OCI-LY7 (cell line): ENCODE data around the gene VAMP4. TPM values are rescaled to one million over a fixed set of nuclear protein-coding genes. Genes with fewer than 3 reads are reported as not detected.

Source experiments
- BruUV-seq: library from RNA; stranded (reverse); fragments of 400-500 nt; replicated peaks from 2 replicates; lab custom pipeline; 2021; lab: Mats Ljungman, UMichigan
- CTCF ChIA-PET: fragments of 300-600 bp; sonication (Branson Sonifier 250); formaldehyde crosslinking; loops from one replicate; lab custom pipeline; 2022; ENCODE audit warnings: antibody characterized with exemption; ENCODE audit not compliant: unreplicated experiment; lab: Charles Lee
- POLR2A ChIA-PET: fragments of 300-600 bp; sonication (Branson Sonifier 250); formaldehyde crosslinking; loops from one replicate; lab custom pipeline; 2022; ENCODE audit warnings: antibody characterized with exemption; lab: Charles Lee
- DNase-seq: peaks from one replicate; pipeline ENCODE4 v3.0.0-alpha.2; 2015; ENCODE audit warnings: low spot score
- H2AFZ ChIP-seq: fragments of 200-600 bp; sonication (generic), shearing (Covaris generic); 2 replicates; pipeline ENCODE4 v1.6.1; 2014; ENCODE audit warnings: mild to moderate bottlenecking, antibody characterized with exemption, low read length, moderate library complexity
- H3K27ac ChIP-seq: fragments of 200-600 bp; sonication (generic); 2 replicates; pipeline ENCODE4 v1.5.1; 2014; ENCODE audit warnings: mixed run types, low read depth, mild to moderate bottlenecking, moderate library complexity, low read length, inconsistent platforms; ENCODE audit not compliant: poor library complexity, severe bottlenecking
- H3K36me3 ChIP-seq: fragments of 200-600 bp; sonication (generic); 2 replicates; pipeline ENCODE4 v1.6.1; 2014; ENCODE audit warnings: mild to moderate bottlenecking, antibody characterized with exemption, low read length, moderate library complexity, mixed read lengths; ENCODE audit not compliant: insufficient read depth
- H3K4me1 ChIP-seq: fragments of 200-600 bp; sonication (generic); 2 replicates; pipeline ENCODE4 v1.5.1; 2014; ENCODE audit warnings: mild to moderate bottlenecking, low read length; ENCODE audit not compliant: insufficient read depth, poor library complexity, severe bottlenecking
- H3K4me2 ChIP-seq: fragments of 200-600 bp; sonication (generic); 2 replicates; pipeline ENCODE4 v1.6.1; 2014; ENCODE audit warnings: mild to moderate bottlenecking, low read length
- H3K4me3 ChIP-seq: fragments of 200-600 bp; sonication (generic); 2 replicates; pipeline ENCODE4 v1.5.1; 2014; ENCODE audit warnings: mild to moderate bottlenecking, low read depth, low read length; ENCODE audit not compliant: poor library complexity, severe bottlenecking
- H3K79me2 ChIP-seq: fragments of 200-600 bp; sonication (generic); 2 replicates; pipeline ENCODE4 v1.6.1; 2016; ENCODE audit warnings: low read depth, mild to moderate bottlenecking, low read length, moderate library complexity, mixed read lengths; ENCODE audit not compliant: insufficient read depth
- H3K9me2 ChIP-seq: fragments of 200-600 bp; sonication (generic); 2 replicates; pipeline ENCODE4 v1.6.1; 2016; ENCODE audit warnings: mild to moderate bottlenecking, low read length, mixed read lengths; ENCODE audit not compliant: insufficient read depth
- H3K9me3 ChIP-seq: fragments of 200-600 bp; sonication (generic); 2 replicates; pipeline ENCODE4 v1.6.1; 2014; ENCODE audit warnings: mild to moderate bottlenecking, mixed run types, low read length, mixed read lengths
- H4K20me1 ChIP-seq: fragments of 200-600 bp; sonication (generic); 2 replicates; pipeline ENCODE4 v1.6.1; 2014; ENCODE audit warnings: mild to moderate bottlenecking, antibody characterized with exemption, low read length, moderate library complexity, mixed read lengths; ENCODE audit not compliant: insufficient read depth
- EZH2phosphoT487 ChIP-seq: fragments of 200-600 bp; sonication (generic); IDR thresholded peaks from 2 replicates; pipeline ENCODE4 v1.6.1; 2018; ENCODE audit warnings: low read depth, borderline replicate concordance, mild to moderate bottlenecking, mixed run types, antibody characterized with exemption, low read length, moderate library complexity, mixed read lengths
- intact Hi-C: fragments of 100-400 bp; cut with micrococcal nuclease; formaldehyde crosslinking; loops from one replicate; pipeline ENCODE4 v1.10.0; 2022; ENCODE audit not compliant: unreplicated experiment
- total RNA-seq, 2 experiments: library from RNA; depleted of rRNA in 1 of 2; stranded (reverse); fragments of >200 nt in 1 of 2; shearing (Covaris generic) in 1 of 2; gene quantifications; 2 replicates each; pipeline ENCODE4 v1.2.3, GENCODE V29; 2014 to 2022
- TF ChIP-seq, protein P1 (sequence below): fragments of 200-600 bp; sonication (generic); conservative IDR thresholded peaks from 2 replicates; pipeline ENCODE4 v1.5.1; 2014; ENCODE audit warnings: mild to moderate bottlenecking, antibody characterized with exemption, low read length, moderate library complexity, mixed read lengths

Gene VAMP4
- total RNA-seq, 2 experiments from 2014 or later: 3.4 to 7.7 TPM

- Histone ChIP-seq H3K4me1 (no peaks in the 10 kb centered on the region), H3K27ac (no peak overlapping the region), H3K36me3 (no peaks in the 10 kb centered on the region), H3K4me2 (no peak overlapping the region), H2AFZ (no peak overlapping the region), H4K20me1 (no peaks in the 10 kb centered on the region), H3K79me2 (no peaks in the 10 kb centered on the region), H3K9me2 (no peaks in the 10 kb centered on the region), H3K9me3 (no peaks in the 10 kb centered on the region), H3K4me3 (no peak overlapping the region)
- intact Hi-C loops: loop anchor here (2.0 kb wide), 1 partner anchor 16 kb away; no protein-coding TSS in a partner anchor
- DNase-seq: no peak
- ChIA-PET POLR2A (interaction anchor here (0.5 kb wide), 1 partner anchor 18 kb away, joined by 3 read pairs; no protein-coding TSS in a partner anchor), CTCF (no interaction called here)
- TF ChIP-seq EZH2phosphoT487: no peak
- TF ChIP-seq, protein P1, sequence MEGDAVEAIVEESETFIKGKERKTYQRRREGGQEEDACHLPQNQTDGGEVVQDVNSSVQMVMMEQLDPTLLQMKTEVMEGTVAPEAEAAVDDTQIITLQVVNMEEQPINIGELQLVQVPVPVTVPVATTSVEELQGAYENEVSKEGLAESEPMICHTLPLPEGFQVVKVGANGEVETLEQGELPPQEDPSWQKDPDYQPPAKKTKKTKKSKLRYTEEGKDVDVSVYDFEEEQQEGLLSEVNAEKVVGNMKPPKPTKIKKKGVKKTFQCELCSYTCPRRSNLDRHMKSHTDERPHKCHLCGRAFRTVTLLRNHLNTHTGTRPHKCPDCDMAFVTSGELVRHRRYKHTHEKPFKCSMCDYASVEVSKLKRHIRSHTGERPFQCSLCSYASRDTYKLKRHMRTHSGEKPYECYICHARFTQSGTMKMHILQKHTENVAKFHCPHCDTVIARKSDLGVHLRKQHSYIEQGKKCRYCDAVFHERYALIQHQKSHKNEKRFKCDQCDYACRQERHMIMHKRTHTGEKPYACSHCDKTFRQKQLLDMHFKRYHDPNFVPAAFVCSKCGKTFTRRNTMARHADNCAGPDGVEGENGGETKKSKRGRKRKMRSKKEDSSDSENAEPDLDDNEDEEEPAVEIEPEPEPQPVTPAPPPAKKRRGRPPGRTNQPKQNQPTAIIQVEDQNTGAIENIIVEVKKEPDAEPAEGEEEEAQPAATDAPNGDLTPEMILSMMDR: no peak
- BruUV-seq: no TSS peak
Observed at GRCh38 chr1:171769171-171769570, 27.3 kb upstream of the VAMP4 start.

GRCh38 chr1:171763764-171764163 is 21.9 kb upstream of the VAMP4 start:
- H3K9me3 ChIP-seq: no peaks in the 10 kb centered on the region
- no peaks in the 10 kb centered on the region for H3K9me2 ChIP-seq
- H3K4me1 ChIP-seq: no peaks in the 10 kb centered on the region
- no peaks in the 10 kb centered on the region for H3K36me3 ChIP-seq
- H3K4me2 ChIP-seq: no peak overlapping the region
- BruUV-seq: no TSS peak
- intact Hi-C loops: no loop called here
- ChIA-PET CTCF (no interaction called here), POLR2A (no interaction called here)
- no peak for DNase-seq
- TF ChIP-seq, protein P1: no peak
- no peak for TF ChIP-seq EZH2phosphoT487
- no peaks in the 10 kb centered on the region for H3K79me2 ChIP-seq
- no peak overlapping the region for H3K4me3 ChIP-seq
- no peak overlapping the region for H3K27ac ChIP-seq
- no peaks in the 10 kb centered on the region for H4K20me1 ChIP-seq
- no peak overlapping the region for H2AFZ ChIP-seq

- no TSS peak for BruUV-seq
- CTCF ChIA-PET: no interaction called here
- POLR2A ChIA-PET: interaction anchor here (0.7 to 1.4 kb wide), 4 partner anchors 15 to 38 kb away, joined by 3 to 4 read pairs (median 3); no protein-coding TSS in a partner anchor
- Histone ChIP-seq H3K9me2 (no peaks in the 10 kb centered on the region), H4K20me1 (no peaks in the 10 kb centered on the region), H3K9me3 (no peaks in the 10 kb centered on the region), H3K4me3 (no peak overlapping the region), H3K4me2 (no peak overlapping the region), H3K4me1 (no peaks in the 10 kb centered on the region), H3K36me3 (no peaks in the 10 kb centered on the region), H2AFZ (no peak overlapping the region), H3K27ac (no peak overlapping the region), H3K79me2 (no peaks in the 10 kb centered on the region)
- TF ChIP-seq, protein P1: no peak
- no peak for TF ChIP-seq EZH2phosphoT487
- intact Hi-C loops: no loop called here
- no peak for DNase-seq
Observed at GRCh38 chr1:171762143-171762563, 20.3 kb upstream of the VAMP4 start.
